Measurements from ENCODE around the gene INVS.

Gene INVS

DNA sequence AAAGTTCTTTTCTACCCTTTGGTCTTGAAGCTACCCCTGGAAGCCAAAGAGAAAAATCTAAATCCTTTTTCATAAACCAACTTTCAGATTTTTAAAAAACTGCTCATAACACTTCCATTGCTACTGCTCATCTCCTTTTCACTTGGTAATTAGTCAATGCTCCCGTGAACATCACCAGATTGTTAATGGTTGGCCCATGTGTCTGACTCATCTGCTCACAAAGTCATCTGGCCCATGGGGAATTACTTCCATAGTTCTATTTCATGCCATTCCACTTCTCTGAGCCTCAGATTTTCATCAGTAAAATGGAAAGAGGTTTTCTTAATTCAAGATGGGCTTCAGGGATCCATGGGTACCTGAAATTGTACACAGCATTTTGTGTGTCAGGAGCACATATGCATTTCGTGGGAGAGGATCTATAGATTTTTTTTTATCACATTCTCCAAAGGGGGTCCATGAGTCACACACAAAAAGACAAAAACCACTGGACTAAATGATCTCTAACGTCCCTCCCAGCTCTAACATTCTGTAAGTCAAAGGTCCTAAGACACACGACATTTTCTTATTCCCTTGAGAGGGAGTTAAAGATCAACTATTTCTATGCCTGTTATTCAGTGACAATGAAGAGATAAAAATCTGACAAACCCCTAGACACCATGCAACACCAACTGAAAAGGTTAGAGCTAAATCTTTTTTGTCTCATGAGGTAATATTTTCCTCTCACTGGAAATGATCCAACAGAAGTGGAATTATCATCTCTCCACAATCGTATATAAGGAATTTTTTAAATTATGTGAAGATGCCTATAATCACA is 178.3 kb downstream of the INVS start:
- no peak for DNase-seq (ENCODE audit: low spot score)

DNA sequence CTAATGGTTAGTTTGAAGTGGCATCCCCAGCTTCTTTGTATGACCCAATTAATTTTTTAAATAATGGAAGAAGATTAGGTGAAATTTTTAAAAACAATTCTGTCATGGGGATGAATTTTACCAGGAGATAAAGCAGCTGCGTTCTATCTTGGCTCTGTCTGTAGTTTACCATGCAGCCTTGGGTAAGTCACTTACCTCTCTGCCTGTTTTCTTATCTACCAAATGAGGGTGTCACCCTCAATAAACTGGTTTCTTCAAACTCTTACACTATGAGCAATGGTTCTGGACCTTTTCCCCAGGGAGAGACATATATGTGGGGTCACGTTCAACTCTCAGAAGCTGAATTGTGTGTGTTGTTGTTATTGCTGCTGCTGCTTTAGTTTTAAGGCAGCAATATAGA is 182.0 kb downstream of the INVS start:
- DNase-seq (ENCODE audit: low spot score): no peak

GRCh38 chr9:100281676-100282387 is 182.8 kb downstream of the INVS start:
- no peak for DNase-seq (ENCODE audit: low spot score)

GRCh38 chr9:100282388-100282719 is 183.3 kb downstream of the INVS start:
- DNase-seq (ENCODE audit: low spot score): no peak

DNA sequence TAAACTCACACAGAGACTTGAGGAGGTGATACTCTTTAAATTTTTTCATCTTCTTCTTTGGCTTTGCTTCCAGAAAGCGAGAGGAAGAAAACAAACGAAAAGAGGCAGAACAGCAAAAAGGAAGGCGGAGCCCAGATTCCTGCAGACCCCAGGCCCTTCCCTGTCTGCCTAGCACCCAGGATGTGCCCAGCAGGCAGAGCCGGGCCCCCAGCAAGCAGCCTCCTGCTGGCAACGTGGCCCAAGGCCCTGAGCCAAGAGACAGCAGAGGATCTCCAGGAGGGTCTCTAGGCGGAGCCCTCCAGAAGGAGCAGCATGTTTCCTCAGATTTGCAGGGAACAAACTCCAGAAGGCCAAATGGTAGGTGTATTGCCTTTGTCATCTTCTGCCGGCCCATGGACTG is 185.2 kb downstream of the INVS start:
- no peak for DNase-seq (ENCODE audit: low spot score)

- no peak for DNase-seq (ENCODE audit: low spot score)
These were observed 186.0 kb downstream of the INVS start for GRCh38 chr9:100285080-100285479.

GRCh38 chr9:100285601-100286000 is 186.6 kb downstream of the INVS start:
- DNase-seq (ENCODE audit: low spot score): no peak

DNA sequence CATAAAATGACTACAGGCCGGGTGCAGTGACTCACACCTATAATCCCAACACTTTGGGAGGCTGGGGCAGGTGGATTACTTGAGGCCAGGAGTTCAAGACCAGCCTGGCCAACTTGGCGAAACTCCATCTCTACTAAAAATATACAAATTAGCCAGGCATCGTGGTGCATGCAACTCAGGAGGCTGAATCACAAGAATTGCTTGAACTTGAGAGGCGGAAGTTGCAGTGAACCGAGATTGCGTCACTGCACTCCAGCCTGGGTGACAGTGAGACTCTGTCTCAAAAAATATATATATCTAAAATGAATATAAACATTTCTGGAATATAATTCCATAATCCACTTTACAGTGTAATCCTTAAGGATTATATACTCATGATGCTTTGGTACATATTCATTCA is 187.2 kb downstream of the INVS start:
- DNase-seq (ENCODE audit: low spot score): no peak

- DNase-seq (ENCODE audit: low spot score): no peak
These were observed 188.1 kb downstream of the INVS start for GRCh38 chr9:100287186-100287585.

DNA sequence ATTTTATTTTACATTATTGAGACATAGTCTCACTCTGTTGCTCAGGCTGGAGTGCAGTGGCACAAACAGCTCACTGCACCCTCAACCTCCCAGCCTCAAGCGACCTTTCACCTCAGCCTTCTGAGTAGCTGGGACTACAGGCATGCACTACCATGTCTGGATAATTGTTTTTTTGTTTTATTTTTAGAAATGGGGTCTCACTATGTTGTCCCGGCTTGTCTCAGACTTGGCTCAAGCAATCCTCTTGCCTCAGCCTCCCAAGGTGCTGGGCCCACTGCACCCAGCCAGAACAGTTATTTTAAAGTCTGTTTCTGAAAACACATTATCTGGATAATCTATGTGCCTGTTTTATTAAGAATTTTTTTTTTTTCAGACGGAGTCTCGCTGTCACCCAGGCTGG is 191.7 kb downstream of the INVS start:
- no peak for DNase-seq (ENCODE audit: low spot score)

DNA sequence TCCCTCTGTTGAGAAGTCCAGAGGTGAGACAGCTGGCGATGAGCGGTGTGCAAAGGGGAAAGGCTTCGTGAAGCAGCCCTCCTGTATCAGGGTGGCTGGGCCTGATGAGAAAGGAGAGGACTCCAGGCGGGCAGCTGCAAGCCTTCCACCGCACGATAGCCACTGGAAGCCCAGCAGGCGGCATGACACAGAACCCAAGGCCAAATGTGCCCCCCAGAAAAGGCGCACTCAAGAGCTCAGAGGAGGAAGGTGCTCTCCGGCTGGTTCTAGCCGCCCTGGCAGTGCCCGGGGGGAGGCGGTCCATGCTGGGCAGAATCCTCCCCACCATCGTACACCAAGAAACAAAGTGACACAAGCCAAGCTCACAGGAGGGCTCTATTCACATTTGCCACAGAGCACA is 193.4 kb downstream of the INVS start:
- no peak for DNase-seq (ENCODE audit: low spot score)

DNA sequence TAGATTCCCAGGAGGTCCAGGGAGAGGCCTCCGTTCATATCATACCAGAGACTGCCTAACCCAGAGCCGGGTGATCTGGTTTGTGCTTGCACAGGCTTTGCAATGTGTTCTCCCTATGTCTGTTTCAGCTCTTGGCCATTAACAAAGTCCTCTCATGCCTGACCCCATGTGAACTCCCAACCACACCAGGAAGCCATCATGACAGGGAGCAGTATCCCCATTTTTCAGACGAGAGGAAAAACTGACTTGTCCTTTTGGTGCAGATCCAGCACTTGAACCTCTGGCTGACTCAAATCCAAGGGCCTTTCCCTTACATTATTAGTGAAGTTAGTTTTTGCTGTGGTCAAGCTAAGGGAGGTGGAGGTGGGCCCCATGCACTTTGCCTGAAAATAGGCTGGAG is 195.3 kb downstream of the INVS start:
- DNase-seq (ENCODE audit: low spot score): no peak

- no peak for DNase-seq (ENCODE audit: low spot score)
These were observed 195.8 kb downstream of the INVS start for GRCh38 chr9:100294806-100295205.

DNA sequence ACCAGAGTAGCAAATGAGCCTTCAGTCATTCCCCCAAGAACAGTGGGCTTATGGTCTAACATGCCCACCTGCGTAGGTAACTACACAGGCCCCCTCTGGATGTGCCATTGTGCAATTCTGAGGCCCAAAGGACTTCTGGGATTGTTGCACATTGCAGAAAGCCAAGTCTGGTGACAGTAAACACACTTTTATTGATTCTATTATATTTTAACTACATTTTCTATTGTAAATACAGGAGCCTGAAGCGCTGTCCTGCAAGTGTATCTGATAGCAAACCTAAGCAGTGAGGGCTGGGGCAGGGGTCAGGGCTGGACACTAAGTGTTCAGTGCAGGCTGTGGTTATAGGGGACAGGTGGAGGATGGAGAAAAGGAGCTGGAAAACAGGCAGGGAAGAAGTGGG is 196.2 kb downstream of the INVS start:
- no peak for DNase-seq (ENCODE audit: low spot score)

- DNase-seq (ENCODE audit: low spot score): no peak
These were observed 197.4 kb downstream of the INVS start for GRCh38 chr9:100296407-100296806.

DNA sequence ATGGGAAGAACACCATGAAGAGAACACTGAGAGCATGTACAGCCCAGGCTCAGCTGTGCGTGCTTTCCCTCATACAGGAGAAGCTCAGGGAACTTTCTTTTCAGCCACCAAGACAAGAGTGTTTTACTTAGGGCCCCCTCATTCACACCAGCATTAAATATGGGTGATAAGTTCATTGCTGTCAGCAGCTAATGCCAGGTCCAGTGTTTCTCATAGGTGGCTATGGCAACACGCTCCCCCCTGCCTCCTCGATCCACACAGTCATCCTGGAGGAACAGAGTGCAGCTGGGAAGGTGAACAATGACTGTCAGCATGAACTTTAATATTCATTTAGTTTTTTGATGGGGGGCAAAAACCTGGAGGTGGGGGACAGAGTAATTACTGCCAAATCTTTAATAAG is 199.3 kb downstream of the INVS start:
- no peak for DNase-seq (ENCODE audit: low spot score)

DNA sequence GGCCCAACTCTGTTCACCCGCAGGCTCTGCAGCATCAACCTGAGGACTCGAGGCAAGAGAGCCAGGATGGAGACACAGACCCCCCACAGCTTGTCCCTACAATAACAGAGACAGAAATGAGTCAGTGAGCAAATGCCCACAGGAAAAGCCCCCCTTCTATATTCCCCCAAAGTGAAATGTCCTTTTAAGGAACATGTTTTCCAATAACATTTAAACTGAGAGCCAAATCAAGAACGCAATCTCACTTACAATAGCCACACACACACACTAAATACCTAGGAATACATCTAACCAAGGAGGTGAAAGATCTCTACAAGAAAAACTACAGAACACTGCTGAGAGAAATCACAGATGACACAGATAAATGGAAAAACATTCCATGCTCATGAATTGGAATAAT is 204.7 kb downstream of the INVS start:
- DNase-seq (ENCODE audit: low spot score): no peak

DNA sequence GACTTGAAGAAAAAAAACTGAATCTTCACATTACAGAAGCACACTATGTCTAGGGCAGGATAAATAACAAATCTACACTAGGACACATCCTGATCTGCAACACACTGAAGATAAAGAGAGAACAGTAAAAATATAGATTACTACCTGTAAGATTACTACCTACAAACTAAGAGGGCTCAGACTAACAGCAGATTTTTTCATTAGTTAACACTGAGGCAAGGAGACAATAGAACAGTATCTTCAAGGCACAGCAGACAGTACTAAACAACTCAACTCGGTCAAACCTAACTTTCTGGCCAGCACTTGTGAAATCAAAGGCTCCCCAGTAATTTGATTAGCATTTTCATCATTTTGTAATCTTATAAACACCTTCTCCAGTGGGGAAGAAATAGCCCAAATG is 207.2 kb downstream of the INVS start:
- no peak for DNase-seq (ENCODE audit: low spot score)

GRCh38 chr9:100307080-100307479 is 208.0 kb downstream of the INVS start:
- no peak for DNase-seq (ENCODE audit: low spot score)

GRCh38 chr9:100308965-100309564 is 210.0 kb downstream of the INVS start:
- no peak for DNase-seq (ENCODE audit: low spot score)

DNA sequence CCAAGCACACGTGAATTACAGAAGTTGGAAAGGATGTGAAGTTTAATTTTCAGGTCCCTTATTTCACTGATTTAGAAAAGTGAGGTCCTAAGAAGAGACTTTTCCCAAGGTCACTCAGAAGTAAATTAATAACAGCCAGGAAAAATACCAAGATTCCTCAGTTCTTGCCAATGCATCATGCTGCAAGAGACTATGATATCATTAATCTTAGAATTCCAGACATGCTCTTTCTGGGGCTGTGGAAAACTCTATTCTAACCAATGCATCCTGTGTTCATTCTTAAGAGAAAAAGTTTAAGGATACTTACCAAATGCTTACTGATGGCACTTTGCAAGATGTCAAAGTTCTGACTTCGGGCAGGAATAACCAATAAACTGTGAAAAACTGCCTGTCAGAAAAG is 210.9 kb downstream of the INVS start:
- DNase-seq (ENCODE audit: low spot score): no peak

GRCh38 chr9:100315561-100315960 is 216.5 kb downstream of the INVS start:
- DNase-seq (ENCODE audit: low spot score): no peak

DNA sequence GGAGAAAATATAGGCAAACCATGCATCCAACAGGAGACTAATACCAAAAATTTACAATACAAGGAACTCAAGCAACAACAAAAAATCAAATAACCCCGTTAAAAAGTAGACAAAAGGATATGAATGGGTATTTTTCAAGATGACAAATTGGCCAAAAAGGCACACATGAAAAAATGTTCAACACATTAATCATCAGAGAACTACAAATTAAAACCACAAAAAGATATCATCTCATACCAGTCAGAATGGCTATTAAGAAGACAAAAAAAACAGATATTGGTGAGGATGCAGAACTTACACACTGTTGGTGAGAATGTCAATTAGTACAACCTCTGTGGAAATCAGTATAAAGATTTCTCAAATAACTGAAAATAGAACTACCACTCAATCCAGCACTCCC is 218.7 kb downstream of the INVS start:
- no peak for DNase-seq (ENCODE audit: low spot score)
